H9 (cell line): ENCODE measurements around the gene SERPINA5. TPM values are rescaled to one million over a fixed set of nuclear protein-coding genes. Genes with fewer than 3 reads are reported as not detected.
A peak's percentile ranks its signal among the peaks of the same experiment; 100 is the strongest.

Experiments
- DNase-seq: peaks from one replicate; pipeline ENCODE4 v3.0.0-alpha.2; 2017
- H2AFZ ChIP-seq: one replicate; pipeline ENCODE4 v1.6.1; 2013; ENCODE audit warnings: mild to moderate bottlenecking, low read length, control low read depth, moderate library complexity
- H2AK5ac ChIP-seq: 2 replicates; pipeline ENCODE4 v1.6.1; 2013; ENCODE audit warnings: low read length, control low read depth, mixed read lengths; ENCODE audit not compliant: insufficient read length
- H2BK120ac ChIP-seq: one replicate; pipeline ENCODE4 v1.6.1; 2013; ENCODE audit warnings: low read depth, mild to moderate bottlenecking, low read length, control low read depth, inconsistent platforms; ENCODE audit not compliant: poor library complexity, severe bottlenecking
- H2BK12ac ChIP-seq: 2 replicates; pipeline ENCODE4 v1.6.1; 2013; ENCODE audit warnings: low read length, control low read depth, mixed read lengths, low read depth; ENCODE audit not compliant: insufficient read length
- H2BK15ac ChIP-seq: 2 replicates; pipeline ENCODE4 v1.6.1; 2013; ENCODE audit warnings: low read depth, low read length, control low read depth
- H2BK20ac ChIP-seq: one replicate; pipeline ENCODE4 v1.6.1; 2013; ENCODE audit warnings: low read depth, mild to moderate bottlenecking, low read length, control low read depth, inconsistent platforms; ENCODE audit not compliant: poor library complexity, severe bottlenecking
- H2BK5ac ChIP-seq: 2 replicates; pipeline ENCODE4 v1.6.1; 2013; ENCODE audit warnings: low read length, control low read depth, mixed read lengths; ENCODE audit not compliant: insufficient read length
- H3K14ac ChIP-seq: 2 replicates; pipeline ENCODE4 v1.6.1; 2013; ENCODE audit warnings: low read length, control low read depth; ENCODE audit not compliant: insufficient read depth
- H3K18ac ChIP-seq: 2 replicates; pipeline ENCODE4 v1.6.1; 2013; ENCODE audit warnings: low read depth, mild to moderate bottlenecking, mixed read lengths, low read length, control low read depth; ENCODE audit not compliant: insufficient read length
- H3K23ac ChIP-seq: 2 replicates; pipeline ENCODE4 v1.6.1; 2013; ENCODE audit warnings: low read length, control low read depth, mixed read lengths, low read depth; ENCODE audit not compliant: insufficient read length
- H3K23me2 ChIP-seq: 2 replicates; pipeline ENCODE4 v1.6.1; 2013; ENCODE audit warnings: low read depth, mild to moderate bottlenecking, mixed read lengths, low read length, control low read depth; ENCODE audit not compliant: insufficient read length, poor library complexity, severe bottlenecking
- H3K27ac ChIP-seq: 2 replicates; pipeline ENCODE4 v1.5.1; 2013; ENCODE audit warnings: low read length, control low read depth, mixed read lengths, low read depth; ENCODE audit not compliant: insufficient read length
- H3K27me3 ChIP-seq: 2 replicates; pipeline ENCODE4 v1.6.1; 2013; ENCODE audit warnings: low read length, control low read depth, inconsistent platforms; ENCODE audit not compliant: insufficient read depth
- H3K4ac ChIP-seq: 2 replicates; pipeline ENCODE4 v1.6.1; 2013; ENCODE audit warnings: low read depth, mild to moderate bottlenecking, control low read depth, inconsistent platforms, low read length, moderate library complexity
- H3K4me1 ChIP-seq: 2 replicates; pipeline ENCODE4 v1.6.1; 2013; ENCODE audit warnings: low read length, control low read depth, inconsistent platforms; ENCODE audit not compliant: insufficient read depth
- H3K4me2 ChIP-seq: 2 replicates; pipeline ENCODE4 v1.6.1; 2013; ENCODE audit warnings: low read length, control low read depth, mixed read lengths; ENCODE audit not compliant: insufficient read length, insufficient read depth
- H3K56ac ChIP-seq: 2 replicates; pipeline ENCODE4 v1.6.1; 2013; ENCODE audit warnings: low read depth, mild to moderate bottlenecking, mixed read lengths, low read length, control low read depth; ENCODE audit not compliant: insufficient read length
- H3K79me1 ChIP-seq: 2 replicates; pipeline ENCODE4 v1.6.1; 2013; ENCODE audit warnings: low read depth, mild to moderate bottlenecking, moderate library complexity, low read length, control low read depth, inconsistent platforms; ENCODE audit not compliant: insufficient read depth, poor library complexity, severe bottlenecking
- H3K79me2 ChIP-seq: 2 replicates; pipeline ENCODE4 v1.6.1; 2013; ENCODE audit warnings: low read length, control low read depth, inconsistent platforms; ENCODE audit not compliant: insufficient read depth
- H3K9ac ChIP-seq: 2 replicates; pipeline ENCODE4 v1.6.1; 2013; ENCODE audit warnings: low read length, control low read depth, mixed read lengths; ENCODE audit not compliant: insufficient read length; ENCODE audit errors: extremely low read depth
- H3K9me3 ChIP-seq: one replicate; pipeline ENCODE4 v1.6.1; 2013; ENCODE audit warnings: low read depth, low read length, inconsistent platforms; ENCODE audit not compliant: control insufficient read depth
- H3T11ph ChIP-seq: one replicate; pipeline ENCODE4 v1.6.1; 2013; ENCODE audit warnings: mild to moderate bottlenecking, low read length, control low read depth, inconsistent platforms
- H4K20me1 ChIP-seq: one replicate; pipeline ENCODE4 v1.6.1; 2013; ENCODE audit not compliant: control insufficient read depth, insufficient read length, insufficient read depth
- H4K5ac ChIP-seq: 2 replicates; pipeline ENCODE4 v1.6.1; 2013; ENCODE audit warnings: low read depth, mild to moderate bottlenecking, mixed read lengths, low read length, control low read depth; ENCODE audit not compliant: insufficient read length
- H4K8ac ChIP-seq: replicated peaks from 2 replicates; pipeline ENCODE4 v1.6.1; 2013; ENCODE audit warnings: low read length, control low read depth, mixed read lengths, low read depth; ENCODE audit not compliant: insufficient read length
- H4K91ac ChIP-seq: 2 replicates; pipeline ENCODE4 v1.6.1; 2013; ENCODE audit warnings: low read depth, mild to moderate bottlenecking, moderate library complexity, mixed read lengths, low read length, control low read depth; ENCODE audit not compliant: insufficient read length
- H3K27ac Mint-ChIP-seq, 3 experiments: 2 replicates in 2 of 3; 3 replicates in 1 of 3; pipeline ENCODE4 v1.8.0; 2020 to 2021; ENCODE audit warnings: mixed read lengths in 3 of 3, mild to moderate bottlenecking in 1 of 3, moderate library complexity in 1 of 3
- H3K27me3 Mint-ChIP-seq: 2 replicates; pipeline ENCODE4 v1.8.0; 2021; ENCODE audit warnings: low read depth, mild to moderate bottlenecking, moderate library complexity, mixed read lengths
- H3K36me3 Mint-ChIP-seq, 3 experiments: 2 replicates in 2 of 3; 3 replicates in 1 of 3; pipeline ENCODE4 v1.8.0; 2020 to 2021; ENCODE audit warnings: low read depth in 3 of 3, mixed read lengths in 3 of 3; ENCODE audit not compliant: insufficient read depth in 1 of 3
- H3K4me1 Mint-ChIP-seq, 2 experiments: 2 replicates each; pipeline ENCODE4 v1.8.0; 2020; ENCODE audit warnings: mixed read lengths in 2 of 2
- H3K4me3 Mint-ChIP-seq, 2 experiments: 2 replicates in 1 of 2; 3 replicates in 1 of 2; pipeline ENCODE4 v1.8.0; 2020 to 2021; ENCODE audit warnings: mild to moderate bottlenecking in 2 of 2, mixed read lengths in 2 of 2, moderate library complexity in 1 of 2
- H3K9me3 Mint-ChIP-seq, 2 experiments: 2 replicates in 1 of 2; 3 replicates in 1 of 2; pipeline ENCODE4 v1.8.0; 2020; ENCODE audit warnings: mild to moderate bottlenecking in 2 of 2, mixed read lengths in 2 of 2, moderate library complexity in 1 of 2
- CTCF ChIP-seq: fragments of 200-600 bp; sonication (generic); conservative IDR thresholded peaks from 3 replicates; pipeline ENCODE4 v1.8.0; 2021; ENCODE audit warnings: antibody characterized with exemption, mild to moderate bottlenecking
- WGBS: extraction: QIAGEN DNeasy Blood & Tissue Kit; methylation state at CpG from one replicate; pipeline ENCODE4 v1.1.7; 2013; ENCODE audit warnings: missing lambda C conversion rate, low lambda C conversion rate, mixed read lengths; ENCODE audit not compliant: insufficient read length; ENCODE audit errors: extremely low coverage; 5-methylcytosine and 5-hydroxymethylcytosine counted together
- total RNA-seq: library from RNA; stranded (reverse); gene quantifications from 2 replicates; pipeline ENCODE4 v1.2.1, GENCODE V29; 2021

The SERPINA5 gene
- total RNA-seq, 1 experiment from 2014 or later: 1.1 TPM

- H3K27ac Mint-ChIP-seq: no peak overlapping the region
- Histone ChIP-seq H3K27me3 (no peaks in the 10 kb centered on the region), H2AFZ (no peak overlapping the region), H4K8ac (no peak overlapping the region), H3K27ac (no peak overlapping the region), H3K23me2 (no peaks in the 10 kb centered on the region), H3K56ac (no peak overlapping the region), H4K20me1 (no peaks in the 10 kb centered on the region), H3K79me2 (no peaks in the 10 kb centered on the region), H2BK20ac (no peak overlapping the region), H3K4me2 (no peak overlapping the region), H3K23ac (no peak overlapping the region), H2BK5ac (no peak overlapping the region), H2BK120ac (no peak overlapping the region), H3K79me1 (no peaks in the 10 kb centered on the region), H4K5ac (no peak overlapping the region), H2BK15ac (no peak overlapping the region), H3K18ac (no peak overlapping the region), H3K9ac (no peak overlapping the region), H3T11ph (no peak overlapping the region), H2BK12ac (no peak overlapping the region), H3K4ac (no peak overlapping the region), H3K9me3 (no peaks in the 10 kb centered on the region), H3K4me1 (peaks cover 1% of the 10 kb centered on the region; the same call in 1 of the 2 replicates), H2AK5ac (no peak overlapping the region), H3K14ac (no peak overlapping the region), H4K91ac (no peak overlapping the region)
- peaks cover 17% of the 10 kb centered on the region in 2 experiments for H3K4me1 Mint-ChIP-seq
- TF ChIP-seq CTCF: peak; percentile 97
- DNase-seq: peak; percentile 87
- peaks cover 0 to under 1% (median 0%) of the 10 kb centered on the region in 3 experiments; a peak in 1 of 7 replicates for H3K36me3 Mint-ChIP-seq
- H3K4me3 Mint-ChIP-seq: no peak overlapping the region
- H3K9me3 Mint-ChIP-seq: peaks cover 5 to 7% of the 10 kb centered on the region in 2 experiments
- no CpG with 5 or more reads among the region's 24 CpGs for WGBS
- peaks cover 27% of the 10 kb centered on the region for H3K27me3 Mint-ChIP-seq
Observed at GRCh38 chr14:94548999-94549985, 31.9 kb upstream of the SERPINA5 start.
